ENCODE results near the gene ZNG1C.
"Not testable (repeated sequence)": the region's sequence is repeated elsewhere in the genome, so short reads cannot be mapped to it uniquely, and the experiment has no call there.

ZNG1C gene

DNA sequence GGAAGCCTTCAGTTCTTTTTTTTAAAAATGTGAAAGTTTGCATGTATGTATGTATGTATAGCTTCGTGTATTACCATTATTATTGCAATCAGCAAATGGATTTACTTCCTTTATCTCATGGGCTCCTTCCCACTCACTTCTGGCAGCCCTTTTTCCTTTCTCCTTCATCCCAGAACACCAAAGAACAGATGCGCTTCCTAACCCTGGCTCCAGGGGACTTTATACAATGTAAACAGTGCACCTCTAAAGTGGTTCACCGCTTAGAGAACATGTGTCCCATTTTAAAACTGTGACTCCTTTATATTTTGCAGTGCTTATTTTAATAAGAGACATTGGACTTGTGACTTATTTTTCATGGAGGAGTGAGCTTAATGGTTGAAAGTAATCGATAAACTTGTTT lies 101.5 kb downstream of the ZNG1C start:
- not testable (repeated sequence) for DNase-seq

DNA sequence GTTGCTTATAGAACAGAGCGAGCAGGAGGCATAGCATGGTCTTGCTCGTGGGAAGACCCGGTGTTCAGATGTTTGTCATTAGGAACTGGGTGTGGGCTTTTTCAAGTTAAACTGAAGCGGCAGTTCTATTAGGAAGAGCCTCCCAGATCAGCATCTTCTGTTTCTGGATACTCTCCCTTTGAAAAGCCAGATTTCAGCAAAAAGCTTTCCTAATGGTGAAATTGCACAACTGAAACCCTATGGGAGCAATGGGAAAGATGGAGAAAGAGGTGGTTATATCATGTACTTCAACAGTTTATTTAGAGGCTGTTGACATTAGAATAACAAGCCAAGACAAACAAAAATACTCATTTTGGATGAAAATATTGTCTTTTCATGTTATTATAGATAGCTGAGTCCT lies 102.2 kb downstream of the ZNG1C start:
- DNase-seq, result not testable (repeated sequence)
